Lower leg skin (tissue), 4 donors: ENCODE measurements around the gene NIPAL3. TPM values are rescaled to one million over a fixed set of nuclear protein-coding genes. Genes with fewer than 3 reads are reported as not detected.
A peak's percentile ranks its signal among the peaks of the same experiment; 100 is the strongest.
"Not testable (repeated sequence)": the region's sequence is repeated elsewhere in the genome, so short reads cannot be mapped to it uniquely, and the experiment has no call there.

Experiments used
- DNase-seq, 2 donors: peaks; one replicate each; pipeline ENCODE4 v3.0.0-alpha.2; 2019; ENCODE audit warnings: low spot score in 2 of 2
- H3K4me3 ChIP-seq: fragments of 200-600 bp; sonication (generic); 2 replicates; pipeline ENCODE4 v1.5.1; 2017; ENCODE audit warnings: mild to moderate bottlenecking, low read depth; ENCODE audit not compliant: poor library complexity, severe bottlenecking
- POLR2A ChIP-seq, 2 donors: fragments of 450-650 bp; IDR thresholded peaks; one replicate each; pipeline ENCODE4 v1.6.1; 2016 to 2017; ENCODE audit warnings: antibody characterized with exemption in 2 of 2, mild to moderate bottlenecking in 1 of 2, moderate library complexity in 1 of 2
- WGBS, 2 donors: methylation state at CpG; one replicate each; pipeline ENCODE4 v1.1.5; 2018; 5-methylcytosine and 5-hydroxymethylcytosine counted together
- intact Hi-C: fragments of 100-400 bp; cut with DNase I; formaldehyde crosslinking; loops from one replicate; pipeline ENCODE4 v1.15.0; 2023; ENCODE audit warnings: low total_unique reads
- total RNA-seq, 4 donors: library from RNA; depleted of rRNA; stranded (reverse); fragments of >200 nt; gene quantifications; one replicate each; pipeline ENCODE4 v1.1.0, GENCODE V29; 2016
- TF ChIP-seq, protein P1 (sequence below), 3 donors: fragments of 450-650 bp; IDR thresholded peaks; one replicate each; pipeline ENCODE4 v1.5.1; 2016; ENCODE audit warnings: antibody characterized with exemption in 3 of 3, mild to moderate bottlenecking in 3 of 3, moderate library complexity in 2 of 3

Gene NIPAL3
- total RNA-seq, 4 donors from 2014 or later = 37.3 to 67.1 (median 57.5) TPM

DNA sequence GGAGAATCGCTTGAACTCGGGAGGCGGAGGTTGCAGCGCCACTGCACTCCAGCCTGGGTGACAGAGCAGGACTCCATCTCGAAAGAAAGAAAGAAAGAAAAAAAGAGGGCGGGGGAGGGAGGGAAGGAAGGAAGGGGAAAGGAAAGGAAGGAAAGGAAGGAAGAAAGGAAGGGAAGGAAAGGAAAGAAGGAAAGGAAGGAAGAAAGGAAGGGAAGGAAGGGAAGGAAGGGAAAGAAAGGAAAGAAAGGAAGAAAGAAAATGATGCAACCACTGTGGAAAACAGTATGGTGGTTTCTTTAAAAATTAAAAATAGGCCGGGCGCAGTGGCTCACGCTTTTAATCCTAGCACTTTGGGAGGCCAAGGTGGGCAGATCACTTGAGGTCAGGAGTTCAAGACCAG lies 71.9 kb downstream of the NIPAL3 start:
- 93 to 94% methylated on average over 9 of the region's 9 CpGs for WGBS, 2 donors
- no peak for DNase-seq
- no peak overlapping the region for H3K4me3 ChIP-seq
- intact Hi-C loops = no loop called here
- TF ChIP-seq, protein P1, sequence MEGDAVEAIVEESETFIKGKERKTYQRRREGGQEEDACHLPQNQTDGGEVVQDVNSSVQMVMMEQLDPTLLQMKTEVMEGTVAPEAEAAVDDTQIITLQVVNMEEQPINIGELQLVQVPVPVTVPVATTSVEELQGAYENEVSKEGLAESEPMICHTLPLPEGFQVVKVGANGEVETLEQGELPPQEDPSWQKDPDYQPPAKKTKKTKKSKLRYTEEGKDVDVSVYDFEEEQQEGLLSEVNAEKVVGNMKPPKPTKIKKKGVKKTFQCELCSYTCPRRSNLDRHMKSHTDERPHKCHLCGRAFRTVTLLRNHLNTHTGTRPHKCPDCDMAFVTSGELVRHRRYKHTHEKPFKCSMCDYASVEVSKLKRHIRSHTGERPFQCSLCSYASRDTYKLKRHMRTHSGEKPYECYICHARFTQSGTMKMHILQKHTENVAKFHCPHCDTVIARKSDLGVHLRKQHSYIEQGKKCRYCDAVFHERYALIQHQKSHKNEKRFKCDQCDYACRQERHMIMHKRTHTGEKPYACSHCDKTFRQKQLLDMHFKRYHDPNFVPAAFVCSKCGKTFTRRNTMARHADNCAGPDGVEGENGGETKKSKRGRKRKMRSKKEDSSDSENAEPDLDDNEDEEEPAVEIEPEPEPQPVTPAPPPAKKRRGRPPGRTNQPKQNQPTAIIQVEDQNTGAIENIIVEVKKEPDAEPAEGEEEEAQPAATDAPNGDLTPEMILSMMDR (IDR thresholded peaks at IDR 0.05) = no peak
- no peak for TF ChIP-seq POLR2A (IDR thresholded peaks at IDR 0.05)

DNA sequence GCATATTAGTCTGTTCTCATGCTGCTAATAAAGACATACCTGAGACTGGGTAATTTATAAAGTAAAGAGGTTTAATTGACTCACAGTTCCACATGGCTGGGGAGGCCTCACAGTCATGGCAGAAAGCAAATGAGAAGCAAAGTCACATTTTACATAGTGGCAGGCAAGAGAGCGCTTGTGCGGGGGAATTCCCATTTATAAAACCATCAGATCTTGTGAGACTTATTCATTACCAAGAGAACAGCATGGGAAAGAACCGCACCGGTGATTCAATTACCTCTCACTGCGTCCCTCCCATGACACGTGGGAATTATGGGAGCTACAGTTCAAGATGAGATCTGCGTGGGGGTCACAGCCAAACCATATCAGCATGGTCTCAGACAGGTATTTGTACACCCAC lies 72.6 kb downstream of the NIPAL3 start:
- H3K4me3 ChIP-seq, intact Hi-C loops: not testable (repeated sequence)
- 64 to 79% methylated on average over 7 of the region's 7 CpGs for WGBS, 2 donors
- peak in 1 of 2 donors; percentile 6 for DNase-seq

DNA sequence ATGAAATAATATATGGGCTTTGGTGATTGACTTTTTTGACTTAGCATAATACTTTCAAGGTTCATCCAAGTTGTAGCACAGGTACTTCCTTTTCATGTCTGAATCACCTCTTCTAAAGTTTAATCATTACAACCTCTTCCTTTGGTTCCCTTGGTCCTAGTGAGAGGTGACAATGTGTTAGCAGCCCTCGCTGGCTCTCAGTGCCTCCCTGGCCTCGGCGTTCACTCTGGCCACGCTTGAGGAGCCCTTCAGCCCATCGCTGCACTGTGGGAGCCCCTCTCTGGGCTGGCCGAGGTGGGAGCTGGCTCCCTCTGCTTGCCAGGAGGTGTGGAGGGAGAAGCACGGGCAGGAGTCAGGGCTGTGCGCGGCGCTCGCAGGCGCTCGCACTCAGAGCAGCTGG lies 74.1 kb downstream of the NIPAL3 start:
- 93 to 99% methylated on average over 8 to 13 of the region's 13 CpGs for WGBS, 2 donors
- DNase-seq = no peak
- no peak for TF ChIP-seq POLR2A (IDR thresholded peaks at IDR 0.05)
- TF ChIP-seq, protein P1 (IDR thresholded peaks at IDR 0.05) = no peak
- intact Hi-C loops = no loop called here
- H3K4me3 ChIP-seq = no peak overlapping the region

DNA sequence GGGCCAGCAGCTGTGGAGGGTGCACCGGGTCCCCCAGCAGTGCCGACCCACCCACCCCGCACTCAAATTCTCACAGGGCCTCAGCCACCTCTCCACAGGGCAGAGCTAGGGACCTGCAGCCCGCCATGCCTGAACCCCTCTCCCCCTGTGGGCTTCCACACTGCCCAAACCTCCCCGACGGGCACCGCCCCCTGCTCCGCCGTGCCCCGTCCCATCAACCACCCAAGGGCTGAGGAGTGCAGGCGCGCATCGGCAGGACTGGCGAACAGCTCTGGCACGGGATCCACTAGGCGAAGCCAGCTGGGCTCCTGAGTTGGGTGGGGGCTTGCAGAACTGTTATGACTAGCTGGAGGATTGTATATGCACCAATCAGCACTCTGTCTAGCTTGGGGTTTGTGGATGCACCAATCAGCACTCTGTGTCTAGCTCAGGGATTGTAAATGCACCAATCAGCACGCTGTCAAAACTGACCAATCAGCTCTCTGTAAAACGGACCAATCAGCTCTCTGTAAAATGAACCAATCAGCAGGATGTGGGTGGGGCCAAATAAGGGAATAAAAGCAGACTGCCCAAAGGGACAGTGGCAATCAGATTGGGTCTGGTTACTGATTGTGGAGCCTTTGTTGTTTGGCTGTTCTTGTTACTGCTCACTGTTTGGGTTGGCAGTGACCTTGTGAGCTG lies 74.6 kb downstream of the NIPAL3 start:
- WGBS, 2 donors = 93% methylated on average over 12 to 15 of the region's 18 CpGs
- DNase-seq = peak in 1 of 2 donors; percentile 77
- H3K4me3 ChIP-seq = no peak overlapping the region
- intact Hi-C loops = no loop called here
- TF ChIP-seq POLR2A (IDR thresholded peaks at IDR 0.05) = no peak
- TF ChIP-seq, protein P1 (IDR thresholded peaks at IDR 0.05) = no peak

DNA sequence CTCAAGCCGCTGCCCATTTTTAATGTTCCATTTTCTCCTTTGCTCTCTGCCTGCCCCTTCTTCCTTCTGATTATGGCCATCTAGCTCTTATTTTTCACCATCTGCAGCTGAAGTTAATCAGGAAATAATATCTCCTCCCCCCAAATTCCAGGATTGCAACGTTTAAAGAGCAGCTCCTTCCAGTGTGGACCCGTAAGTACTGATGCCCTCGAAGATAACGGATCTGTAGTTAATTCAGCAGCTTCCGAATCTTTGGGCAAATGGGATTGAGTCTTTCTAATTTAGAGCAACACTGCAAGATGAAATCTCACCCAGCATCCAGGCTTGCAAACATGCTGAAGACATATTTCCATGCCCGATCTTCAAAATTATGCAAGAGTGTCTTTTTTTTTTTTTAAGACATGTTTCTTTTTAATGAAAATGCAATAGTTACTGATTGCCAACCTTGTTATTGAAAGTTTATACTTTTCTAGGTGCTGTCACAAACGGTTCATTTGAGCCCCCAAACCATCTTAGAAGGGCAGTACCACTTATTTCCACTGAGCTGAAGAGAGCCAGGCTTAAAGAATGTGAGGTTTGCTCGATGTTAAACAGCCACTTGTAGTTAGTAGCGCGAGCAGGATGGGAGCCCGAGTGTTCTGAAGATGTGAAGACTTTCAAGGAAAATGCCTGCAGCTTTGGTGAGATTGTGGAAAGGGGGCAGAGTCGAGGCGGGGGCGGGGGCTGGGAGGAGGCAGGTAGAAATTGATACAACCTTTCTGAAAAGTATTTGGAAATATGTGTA lies 76.2 kb downstream of the NIPAL3 start:
- peak in 1 of 2 donors; percentile 36 for DNase-seq
- TF ChIP-seq POLR2A (IDR thresholded peaks at IDR 0.05) = no peak
- TF ChIP-seq, protein P1 (IDR thresholded peaks at IDR 0.05) = no peak
- 34 to 42% methylated on average over 15 of the region's 15 CpGs for WGBS, 2 donors
- H3K4me3 ChIP-seq = no peak overlapping the region
- intact Hi-C loops = no loop called here

DNA sequence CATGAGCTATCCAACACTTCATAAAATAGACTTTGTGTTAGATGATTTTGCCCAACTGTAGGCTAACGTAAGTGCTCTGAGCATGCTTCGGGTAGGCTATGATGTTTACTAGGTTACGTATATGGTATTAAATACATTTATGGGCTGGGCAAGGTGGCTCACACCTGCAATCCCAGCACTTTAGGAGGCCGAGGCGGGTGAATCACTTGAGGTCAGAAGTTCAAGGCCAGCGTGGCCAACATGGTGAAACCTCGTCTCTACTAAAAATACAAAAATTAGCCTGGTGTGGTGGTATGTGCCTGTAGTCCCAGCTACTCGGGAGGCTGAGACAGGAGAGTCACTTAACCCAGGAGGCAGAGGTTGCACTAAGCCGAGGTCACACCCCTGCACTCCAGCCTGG lies 77.3 kb downstream of the NIPAL3 start:
- H3K4me3 ChIP-seq, intact Hi-C loops: not testable (repeated sequence)
- 95% methylated on average over 9 of the region's 9 CpGs for WGBS, 2 donors

More for the DNA sequence above, 77.3 kb downstream of the NIPAL3 start:
- peak in 1 of 2 donors; percentile 72 for DNase-seq
